IgD-negative memory B cell (primary cell): Measurements from ENCODE around the gene ERH. TPM values are rescaled to one million over a fixed set of nuclear protein-coding genes. Genes with fewer than 3 reads are reported as not detected.

Experiments used
- H3K27ac Mint-ChIP-seq, 3 donors: one replicate each; pipeline ENCODE4 v1.8.0; 2020 to 2022; ENCODE audit warnings: mild to moderate bottlenecking in 3 of 3, mixed read lengths in 3 of 3, moderate library complexity in 1 of 3
- H3K27me3 Mint-ChIP-seq: one replicate; pipeline ENCODE4 v1.8.0; 2021; ENCODE audit warnings: mixed read lengths
- H3K36me3 Mint-ChIP-seq: one replicate; pipeline ENCODE4 v1.8.0; 2020; ENCODE audit warnings: mild to moderate bottlenecking, mixed read lengths
- H3K4me1 Mint-ChIP-seq, 3 donors: one replicate each; pipeline ENCODE4 v1.8.0; 2020 to 2022; ENCODE audit warnings: mixed read lengths in 3 of 3, mild to moderate bottlenecking in 1 of 3
- H3K4me3 Mint-ChIP-seq, 4 donors: one replicate each; pipeline ENCODE4 v1.8.0; 2020 to 2022; ENCODE audit warnings: mild to moderate bottlenecking in 4 of 4, mixed read lengths in 4 of 4, moderate library complexity in 3 of 4
- H3K9me3 Mint-ChIP-seq, 3 donors: one replicate each; pipeline ENCODE4 v1.8.0; 2020 to 2021; ENCODE audit warnings: mixed read lengths in 3 of 3, mild to moderate bottlenecking in 1 of 3
- polyA plus RNA-seq: library from polyadenylated mRNA; unstranded; fragments of 300-500 nt; fragmentation: Illumina TruSeq; gene quantifications from one replicate; pipeline ENCODE4 v1.2.3, GENCODE V29; 2021

The ERH gene
- polyA plus RNA-seq, 1 donor from 2014 or later = 72.1 TPM

GRCh38 chr14:69355607-69356281 lies 42.4 kb downstream of the ERH start:
- H3K27ac Mint-ChIP-seq = peak overlapping the region in 2 of 3 donors; percentile 100
- H3K27me3 Mint-ChIP-seq = peaks cover 3% of the 10 kb centered on the region
- peak overlapping the region in 2 of 4 donors; percentile 80 to 90 for H3K4me3 Mint-ChIP-seq
- peaks cover 25 to 39% (median 34%) of the 10 kb centered on the region in 3 donors for H3K4me1 Mint-ChIP-seq
- H3K36me3 Mint-ChIP-seq = peaks cover 1% of the 10 kb centered on the region
- H3K9me3 Mint-ChIP-seq = no peaks in the 10 kb centered on the region

DNA sequence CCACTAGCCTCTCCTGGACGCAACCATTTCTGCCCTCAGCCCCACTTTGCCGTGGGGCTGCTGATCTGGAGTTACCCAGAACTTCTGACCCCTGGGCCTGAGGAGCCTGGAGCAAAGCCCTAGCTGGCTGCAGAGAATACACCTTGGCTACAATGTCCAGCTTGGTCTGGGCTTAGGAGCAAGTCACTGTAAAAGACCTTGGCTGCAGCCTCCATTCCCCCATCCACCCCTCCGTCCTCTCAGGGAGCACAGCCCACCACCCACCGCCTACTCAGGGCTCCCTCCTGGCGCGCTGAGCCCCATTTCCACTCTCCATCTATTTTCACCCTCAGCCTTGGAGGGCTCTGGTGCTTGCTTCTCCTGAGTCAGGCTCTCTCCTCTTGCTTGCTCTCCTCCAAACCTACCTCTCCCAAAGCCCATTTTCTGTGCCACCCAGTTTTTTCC lies 42.9 kb downstream of the ERH start:
- H3K4me3 Mint-ChIP-seq = peak overlapping the region; percentile 28 to 90 (median 76)
- H3K9me3 Mint-ChIP-seq = no peaks in the 10 kb centered on the region
- peaks cover 3% of the 10 kb centered on the region for H3K27me3 Mint-ChIP-seq

GRCh38 chr14:69354383-69355153 lies 43.5 kb downstream of the ERH start:
- H3K27ac Mint-ChIP-seq = peak overlapping the region; percentile 96 to 100 (median 100)
- H3K4me3 Mint-ChIP-seq = peak overlapping the region; percentile 73 to 93 (median 84)
- H3K9me3 Mint-ChIP-seq = no peaks in the 10 kb centered on the region
- peaks cover 24 to 34% (median 31%) of the 10 kb centered on the region in 3 donors for H3K4me1 Mint-ChIP-seq
- H3K27me3 Mint-ChIP-seq = peaks cover 3% of the 10 kb centered on the region
- H3K36me3 Mint-ChIP-seq = peaks cover 1% of the 10 kb centered on the region

More for the DNA sequence above, 42.9 kb downstream of the ERH start:
- Mint-ChIP-seq H3K36me3 (peaks cover 1% of the 10 kb centered on the region), H3K4me1 (peaks cover 24 to 34% (median 31%) of the 10 kb centered on the region in 3 donors), H3K27ac (peak overlapping the region; percentile 96 to 100 (median 100))

DNA sequence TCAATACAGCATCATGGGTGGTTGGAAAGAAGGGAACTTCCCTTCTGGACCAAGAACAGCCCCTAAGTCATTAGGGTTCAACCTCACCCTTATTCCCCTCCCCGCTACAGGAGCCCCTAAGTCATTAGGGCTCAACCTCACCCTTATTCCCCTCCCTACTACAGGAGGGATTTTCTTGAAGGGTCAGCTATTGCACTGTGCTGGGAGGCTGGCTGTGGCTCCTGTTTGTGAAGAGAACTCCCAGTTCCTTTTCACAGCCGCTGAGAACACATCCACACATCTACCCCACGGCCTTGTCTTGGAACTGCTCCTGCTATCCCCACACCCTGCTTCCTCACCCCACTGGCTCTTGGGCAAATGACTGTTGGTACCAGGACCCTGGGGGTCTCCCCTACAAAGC lies 44.9 kb downstream of the ERH start:
- peak overlapping the region in 1 of 4 donors; percentile 41 for H3K4me3 Mint-ChIP-seq
- peaks cover 2% of the 10 kb centered on the region for H3K27me3 Mint-ChIP-seq
- peaks cover 16 to 32% (median 31%) of the 10 kb centered on the region in 3 donors for H3K4me1 Mint-ChIP-seq
- no peaks in the 10 kb centered on the region for H3K9me3 Mint-ChIP-seq
- peak overlapping the region; percentile 18 to 84 (median 34) for H3K27ac Mint-ChIP-seq
- H3K36me3 Mint-ChIP-seq = peaks cover 1% of the 10 kb centered on the region

DNA sequence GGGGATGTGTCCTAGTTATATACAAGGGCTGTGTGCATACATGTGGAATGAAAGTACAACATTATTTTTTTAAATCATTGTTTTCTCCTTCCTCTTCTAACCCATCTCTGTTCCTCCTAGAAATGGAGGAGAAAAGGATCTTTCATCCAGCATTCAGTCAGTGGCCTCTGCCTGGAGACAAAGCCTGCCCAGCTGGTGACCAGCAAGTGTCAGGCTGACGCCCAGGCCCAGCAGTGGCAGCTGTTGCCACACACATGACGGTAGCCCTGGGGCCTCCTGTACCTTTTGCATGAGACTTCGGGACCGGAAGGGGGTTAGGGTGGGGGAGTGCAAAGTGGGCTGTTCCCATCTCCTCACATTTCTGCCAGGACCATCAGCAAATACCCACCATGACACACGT lies 46.2 kb downstream of the ERH start:
- Mint-ChIP-seq H3K9me3 (no peaks in the 10 kb centered on the region), H3K4me3 (peak overlapping the region in 1 of 4 donors; percentile 88), H3K27ac (peak overlapping the region; percentile 41 to 90 (median 52)), H3K36me3 (peaks cover 1% of the 10 kb centered on the region), H3K27me3 (peaks cover 2% of the 10 kb centered on the region), H3K4me1 (peaks cover 16 to 32% (median 30%) of the 10 kb centered on the region in 3 donors)

DNA sequence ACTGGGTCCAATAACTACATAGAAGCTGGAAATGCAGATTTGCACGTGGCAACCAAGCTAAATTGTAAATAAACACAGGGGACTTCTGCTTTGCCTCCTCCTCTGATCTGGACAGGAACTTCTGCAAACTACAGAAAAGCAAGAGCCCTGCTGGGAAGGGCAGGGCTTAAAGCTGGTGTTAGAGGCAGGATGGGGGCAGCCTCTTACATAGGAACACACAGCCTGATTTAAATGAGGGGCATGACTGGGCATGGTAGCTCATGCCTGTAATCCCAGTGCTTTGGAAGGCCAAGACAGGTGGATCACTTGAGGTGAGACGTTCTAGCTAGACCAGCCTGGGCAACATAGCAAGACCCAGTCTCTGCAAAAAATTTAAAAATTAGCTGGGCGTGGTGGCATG lies 46.7 kb downstream of the ERH start:
- no peaks in the 10 kb centered on the region for H3K9me3 Mint-ChIP-seq
- H3K4me3 Mint-ChIP-seq = peak overlapping the region in 2 of 4 donors; percentile 14 to 88
- peaks cover 2% of the 10 kb centered on the region for H3K27me3 Mint-ChIP-seq
- peaks cover 1% of the 10 kb centered on the region for H3K36me3 Mint-ChIP-seq
- peak overlapping the region; percentile 41 to 90 (median 52) for H3K27ac Mint-ChIP-seq
- peaks cover 16 to 32% (median 30%) of the 10 kb centered on the region in 3 donors for H3K4me1 Mint-ChIP-seq

GRCh38 chr14:69350892-69351291 lies 47.2 kb downstream of the ERH start:
- H3K9me3 Mint-ChIP-seq = no peaks in the 10 kb centered on the region
- peaks cover 2% of the 10 kb centered on the region for H3K27me3 Mint-ChIP-seq
- peak overlapping the region in 1 of 4 donors; percentile 88 for H3K4me3 Mint-ChIP-seq
- peaks cover 1% of the 10 kb centered on the region for H3K36me3 Mint-ChIP-seq
- H3K27ac Mint-ChIP-seq = peak overlapping the region in 1 of 3 donors; percentile 41
- peaks cover 16 to 31% (median 30%) of the 10 kb centered on the region in 3 donors for H3K4me1 Mint-ChIP-seq

DNA sequence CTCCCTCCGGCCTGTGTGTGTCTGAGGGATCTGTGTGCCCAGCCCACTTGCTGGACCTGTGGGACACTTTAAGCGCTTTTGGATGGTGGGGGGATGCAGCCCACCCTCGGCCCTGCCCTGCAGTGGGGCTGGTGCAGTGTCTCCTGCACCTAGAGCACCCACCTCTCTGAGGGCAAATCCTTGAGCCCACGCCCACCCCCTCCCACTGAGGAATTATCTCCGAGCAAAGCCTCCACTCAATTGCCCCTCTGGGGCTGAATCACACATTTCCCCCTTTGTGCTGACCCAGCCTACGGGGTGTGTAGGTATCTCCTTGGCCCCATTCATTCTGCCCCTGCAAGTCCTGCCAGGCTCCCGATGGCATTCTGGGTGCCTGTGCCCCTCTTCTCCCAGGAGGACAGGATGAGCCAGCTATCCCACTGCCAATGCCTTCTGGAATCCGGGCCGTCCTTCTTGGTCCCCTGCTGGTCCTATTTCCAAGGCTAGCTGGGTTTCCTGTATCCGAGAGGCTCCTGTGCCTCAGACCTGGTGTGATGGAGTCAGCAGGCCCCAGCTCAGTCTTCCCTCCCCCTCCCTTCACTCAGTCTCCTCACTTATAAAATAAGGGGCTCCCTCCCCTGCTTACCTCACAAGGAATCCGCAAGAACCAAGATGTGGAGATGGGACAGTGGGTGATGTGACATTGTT lies 48.9 kb downstream of the ERH start:
- Mint-ChIP-seq H3K27ac (no peak overlapping the region), H3K4me1 (peaks cover 9 to 23% (median 18%) of the 10 kb centered on the region in 3 donors), H3K27me3 (peaks cover under 1% of the 10 kb centered on the region), H3K36me3 (peaks cover 1% of the 10 kb centered on the region), H3K9me3 (no peaks in the 10 kb centered on the region), H3K4me3 (no peak overlapping the region)

DNA sequence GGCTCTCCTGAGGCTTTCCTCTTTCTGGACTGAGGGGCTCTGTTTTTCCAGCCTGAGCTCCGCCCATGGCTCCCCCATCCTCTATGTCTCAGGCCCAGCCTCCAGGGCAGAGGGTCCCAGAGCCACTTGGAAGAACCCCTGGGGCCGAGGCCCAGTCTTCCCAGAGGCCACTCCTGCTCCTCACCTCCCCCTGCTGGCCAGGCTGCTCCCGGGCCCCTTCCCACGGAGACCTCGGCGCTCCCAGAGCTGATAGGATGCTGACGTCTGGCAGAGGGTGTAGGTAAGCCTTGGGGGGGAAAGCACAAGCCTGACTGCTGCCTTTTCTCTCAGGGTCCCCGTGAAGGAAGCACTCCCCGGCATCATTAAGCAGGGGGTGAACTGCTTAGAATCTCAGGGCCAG lies 51.4 kb downstream of the ERH start:
- Mint-ChIP-seq H3K4me3 (no peak overlapping the region), H3K36me3 (no peaks in the 10 kb centered on the region), H3K9me3 (no peaks in the 10 kb centered on the region), H3K27me3 (peaks cover 3% of the 10 kb centered on the region), H3K4me1 (peaks cover 6 to 11% (median 9%) of the 10 kb centered on the region in 3 donors), H3K27ac (no peak overlapping the region)

DNA sequence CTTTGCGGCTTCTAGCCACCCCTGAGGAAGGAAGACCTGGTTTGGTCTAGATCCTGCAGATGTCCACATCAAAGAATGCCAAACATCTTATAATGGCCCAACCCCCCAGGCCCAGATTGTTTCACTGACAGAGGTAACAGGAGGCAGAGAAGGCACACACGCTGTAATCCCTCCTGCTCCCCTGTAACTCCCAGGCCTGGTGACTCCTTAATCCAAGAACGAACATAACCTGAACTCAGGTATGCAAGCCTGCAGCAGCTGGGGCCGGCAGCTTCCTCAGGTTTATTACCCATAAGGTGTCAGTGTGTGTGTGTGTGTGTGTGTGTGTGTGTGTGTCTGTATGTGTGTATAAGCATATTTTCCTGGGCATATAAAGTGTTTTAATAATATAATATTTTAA lies 52.7 kb downstream of the ERH start:
- H3K36me3 Mint-ChIP-seq = no peaks in the 10 kb centered on the region
- no peak overlapping the region for H3K27ac Mint-ChIP-seq
- peaks cover 11% of the 10 kb centered on the region for H3K27me3 Mint-ChIP-seq
- no peak overlapping the region for H3K4me3 Mint-ChIP-seq
- no peaks in the 10 kb centered on the region for H3K9me3 Mint-ChIP-seq
- H3K4me1 Mint-ChIP-seq = peaks cover 0 to 2% (median 0%) of the 10 kb centered on the region in 3 donors

GRCh38 chr14:69344171-69344570 lies 53.9 kb downstream of the ERH start:
- H3K4me1 Mint-ChIP-seq = peaks cover 0 to 2% (median 0%) of the 10 kb centered on the region in 3 donors
- no peak overlapping the region for H3K27ac Mint-ChIP-seq
- no peaks in the 10 kb centered on the region for H3K36me3 Mint-ChIP-seq
- peaks cover 15% of the 10 kb centered on the region for H3K27me3 Mint-ChIP-seq
- no peaks in the 10 kb centered on the region for H3K9me3 Mint-ChIP-seq
- H3K4me3 Mint-ChIP-seq = no peak overlapping the region

GRCh38 chr14:69342928-69343525 lies 55.1 kb downstream of the ERH start:
- Mint-ChIP-seq H3K9me3 (no peaks in the 10 kb centered on the region), H3K27ac (no peak overlapping the region), H3K27me3 (peaks cover 19% of the 10 kb centered on the region), H3K4me3 (no peak overlapping the region), H3K36me3 (no peaks in the 10 kb centered on the region), H3K4me1 (peaks cover 0 to 2% (median 0%) of the 10 kb centered on the region in 3 donors)

- Mint-ChIP-seq H3K9me3 (no peaks in the 10 kb centered on the region), H3K36me3 (no peaks in the 10 kb centered on the region), H3K4me3 (no peak overlapping the region), H3K27me3 (peaks cover 29% of the 10 kb centered on the region), H3K27ac (no peak overlapping the region), H3K4me1 (peaks cover 0 to 4% (median 2%) of the 10 kb centered on the region in 3 donors)
Observed at GRCh38 chr14:69339426-69339825, 58.7 kb downstream of the ERH start.

DNA sequence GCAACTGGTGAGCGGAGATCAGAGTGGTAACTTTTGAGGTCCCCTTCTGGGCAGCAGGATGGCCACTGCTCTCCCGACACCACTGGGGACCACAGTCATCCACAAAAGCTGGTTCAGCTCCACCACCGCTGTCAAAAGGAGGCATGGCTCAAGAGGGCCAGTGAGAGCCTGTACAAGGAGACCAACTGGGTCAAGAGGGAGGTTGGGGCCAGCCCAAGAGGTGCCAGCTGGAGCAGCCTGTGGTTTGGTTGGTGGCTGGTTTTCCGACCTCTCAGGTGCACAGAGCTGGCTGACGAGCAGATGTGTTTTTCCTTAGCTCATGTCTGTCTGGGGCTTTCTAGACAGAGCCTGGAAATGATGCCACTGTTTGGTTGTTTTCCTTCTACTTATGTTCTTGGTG lies 60.1 kb downstream of the ERH start:
- no peaks in the 10 kb centered on the region for H3K9me3 Mint-ChIP-seq
- H3K4me3 Mint-ChIP-seq = no peak overlapping the region
- peaks cover 0 to 4% (median 2%) of the 10 kb centered on the region in 3 donors for H3K4me1 Mint-ChIP-seq
- peaks cover 32% of the 10 kb centered on the region for H3K27me3 Mint-ChIP-seq
- no peak overlapping the region for H3K27ac Mint-ChIP-seq
- no peaks in the 10 kb centered on the region for H3K36me3 Mint-ChIP-seq
